ENCODE measurements around the gene OSBPL8.

The OSBPL8 gene

GRCh38 chr12:76426160-76426559 is 133.4 kb downstream of the OSBPL8 start:
- Histone ChIP-seq H3K9me3 (ENCODE audit: control insufficient read depth, insufficient read depth, low read depth, low read length) (no peaks in the 10 kb centered on the region), H3K27ac (ENCODE audit: extremely low read depth, low read depth, low read length) (no peak overlapping the region), H3K4me1 (ENCODE audit: control insufficient read depth, insufficient read depth, low read length) (peaks cover 2% of the 10 kb centered on the region; the same call in 1 of the 2 replicates), H3K36me3 (ENCODE audit: control insufficient read depth in 2 of 2, insufficient read depth in 1 of 2, low read length in 2 of 2) (no peaks in the 10 kb centered on the region), H3K4me3 (ENCODE audit: low read depth, low read length) (no peak overlapping the region)
- POLR2A ChIA-PET = no interaction called here
- CTCF ChIA-PET = no interaction called here
- no peak for TF ChIP-seq AEBP2 (tag by site-specific recombination; IDR thresholded peaks at IDR 0.05; ENCODE audit: borderline replicate concordance)
- TF ChIP-seq HOXC10 (CRISPR knock-in tag; IDR thresholded peaks at IDR 0.05) = no peak
- peak; percentile 96 for TF ChIP-seq ZNF549 (tag by site-specific recombination; IDR thresholded peaks at IDR 0.05)
- no peak for TF ChIP-seq ZFP3 (tag by site-specific recombination; IDR thresholded peaks at IDR 0.05; ENCODE audit: low read depth)
- no peak for TF ChIP-seq ZBTB1 (tag by site-specific recombination; IDR thresholded peaks at IDR 0.05)
- TF ChIP-seq ZNF707 (tag by site-specific recombination; IDR thresholded peaks at IDR 0.05) = no peak

GRCh38 chr12:76424941-76425340 is 134.6 kb downstream of the OSBPL8 start:
- H3K27ac ChIP-seq (ENCODE audit: extremely low read depth, low read depth, low read length) = no peak overlapping the region
- no peaks in the 10 kb centered on the region for H3K36me3 ChIP-seq (ENCODE audit: control insufficient read depth in 2 of 2, insufficient read depth in 1 of 2, low read length in 2 of 2)
- H3K4me1 ChIP-seq (ENCODE audit: control insufficient read depth, insufficient read depth, low read length) = peaks cover 13% of the 10 kb centered on the region
- no peak overlapping the region for H3K4me3 ChIP-seq (ENCODE audit: low read depth, low read length)
- POLR2A ChIA-PET = no interaction called here
- TF ChIP-seq SETDB1 (IDR thresholded peaks at IDR 0.05; ENCODE audit: insufficient read length, low read length) (peak; percentile 78), PRDM4 (tag by site-specific recombination; IDR thresholded peaks at IDR 0.05) (no peak)
- CTCF ChIA-PET = no interaction called here
- H3K9me3 ChIP-seq (ENCODE audit: control insufficient read depth, insufficient read depth, low read depth, low read length) = no peaks in the 10 kb centered on the region

GRCh38 chr12:76422543-76423438 is 136.8 kb downstream of the OSBPL8 start:
- H3K4me3 ChIP-seq (ENCODE audit: low read depth, low read length) = no peak overlapping the region; the same call in 1 of the 2 replicates
- peak overlapping the region; percentile 65 for H3K27ac ChIP-seq (ENCODE audit: extremely low read depth, low read depth, low read length)
- H3K36me3 ChIP-seq (ENCODE audit: control insufficient read depth in 2 of 2, insufficient read depth in 1 of 2, low read length in 2 of 2) = no peaks in the 10 kb centered on the region
- CTCF ChIA-PET = interaction anchor here (0.7 kb wide), 3 partner anchors 158 to 928 kb away, joined by 3 read pairs; no protein-coding TSS in a partner anchor
- POLR2A ChIA-PET = no interaction called here
- H3K9me3 ChIP-seq (ENCODE audit: control insufficient read depth, insufficient read depth, low read depth, low read length) = no peaks in the 10 kb centered on the region
- peaks cover 17% of the 10 kb centered on the region for H3K4me1 ChIP-seq (ENCODE audit: control insufficient read depth, insufficient read depth, low read length)
- no peak for TF ChIP-seq KLF7 (tag by site-specific recombination; IDR thresholded peaks at IDR 0.05; ENCODE audit: borderline replicate concordance)
- TF ChIP-seq ZNF24 (tag by site-specific recombination; IDR thresholded peaks at IDR 0.05) = no peak
- no peak for TF ChIP-seq SALL2 (tag by site-specific recombination; IDR thresholded peaks at IDR 0.05; ENCODE audit: borderline replicate concordance)
- no peak for TF ChIP-seq ZNF362 (tag by site-specific recombination; IDR thresholded peaks at IDR 0.05)
- no peak for TF ChIP-seq YY1 (tag by site-specific recombination; IDR thresholded peaks at IDR 0.05)
- no peak for TF ChIP-seq ZBTB20 (tag by site-specific recombination; IDR thresholded peaks at IDR 0.05)
- TF ChIP-seq INSM2 (tag by site-specific recombination; IDR thresholded peaks at IDR 0.05) = peak; percentile 80
- TF ChIP-seq ZNF354C (tag by site-specific recombination; IDR thresholded peaks at IDR 0.05; ENCODE audit: borderline replicate concordance, low read depth) = no peak
- TF ChIP-seq ZNF202 (tag by site-specific recombination; IDR thresholded peaks at IDR 0.05; ENCODE audit: borderline replicate concordance) = no peak
- peak; percentile 89 for TF ChIP-seq PRDM6 (tag by site-specific recombination; IDR thresholded peaks at IDR 0.05)
- peak; percentile 62 for TF ChIP-seq ZNF366 (tag by site-specific recombination; conservative IDR thresholded peaks at IDR 0.05)
- peak; percentile 46 for TF ChIP-seq IKZF3 (tag by site-specific recombination; IDR thresholded peaks at IDR 0.05)

Measured in HEK293 (cell line).